Lung (tissue), 12 donors: Measurements from ENCODE around the gene COQ10B. TPM values are rescaled to one million over a fixed set of nuclear protein-coding genes. Genes with fewer than 3 reads are reported as not detected.

Experiments
- ATAC-seq: fragments of 200-7000 bp; cut with Tn5 transposase; one replicate; pipeline ENCODE4 v1.9.1; 2020; ENCODE audit warnings: moderate number of reproducible peaks; ENCODE audit not compliant: insufficient read depth, low FRiP score
- DNase-seq, 3 donors: peaks; one replicate each; pipeline ENCODE4 v3.0.0-alpha.2; 2013 to 2017
- H3K27ac ChIP-seq, 2 donors: one replicate each; pipeline ENCODE4 v1.5.1; 2013; ENCODE audit warnings: mild to moderate bottlenecking in 2 of 2, moderate library complexity in 2 of 2, control low read depth in 1 of 2, inconsistent platforms in 1 of 2, low read depth in 1 of 2, low read length in 1 of 2
- H3K27me3 ChIP-seq, 3 donors: one replicate each; pipeline ENCODE4 v1.5.1; 2013; ENCODE audit warnings: low read length in 2 of 3; ENCODE audit not compliant: control insufficient read depth in 3 of 3, insufficient read depth in 3 of 3
- H3K36me3 ChIP-seq, 4 donors: one replicate each; pipeline ENCODE4 v1.5.1; 2013; ENCODE audit warnings: low read length in 4 of 4, mild to moderate bottlenecking in 1 of 4, moderate library complexity in 1 of 4; ENCODE audit not compliant: control insufficient read depth in 4 of 4, insufficient read depth in 4 of 4
- H3K4me1 ChIP-seq, 5 donors: one replicate each; pipeline ENCODE4 v1.5.1; 2013; ENCODE audit warnings: low read length in 5 of 5, mild to moderate bottlenecking in 2 of 5, moderate library complexity in 1 of 5; ENCODE audit not compliant: control insufficient read depth in 5 of 5, insufficient read depth in 5 of 5
- H3K4me3 ChIP-seq: one replicate; pipeline ENCODE4 v1.5.1; 2013; ENCODE audit warnings: mild to moderate bottlenecking, control low read depth, moderate library complexity
- H3K9ac ChIP-seq, 2 donors: one replicate each; pipeline ENCODE4 v1.5.1; 2013; ENCODE audit warnings: low read length in 2 of 2, control low read depth in 1 of 2; ENCODE audit not compliant: insufficient read depth in 1 of 2
- H3K9me3 ChIP-seq, 4 donors: one replicate each; pipeline ENCODE4 v1.5.1; 2013; ENCODE audit warnings: low read length in 3 of 4, mild to moderate bottlenecking in 1 of 4, moderate library complexity in 1 of 4; ENCODE audit not compliant: control insufficient read depth in 4 of 4, insufficient read depth in 3 of 4
- WGBS, 2 donors: extraction: QIAGEN DNeasy Blood & Tissue Kit; methylation state at CpG; one replicate each; pipeline ENCODE4 v1.1.7; 2013; 5-methylcytosine and 5-hydroxymethylcytosine counted together
- polyA plus RNA-seq, 2 donors: library from polyadenylated mRNA; stranded (reverse); fragments of 200-250 nt; gene quantifications; one replicate each; pipeline ENCODE4 v1.2.1, GENCODE V29; 2013
- total RNA-seq, 2 donors: library from RNA; depleted of rRNA in 1 of 2; stranded (reverse); fragments of >200 nt in 1 of 2; gene quantifications; one replicate each; pipeline ENCODE4 v1.2.1, GENCODE V29; 2014 to 2021
- TF ChIP-seq, protein P1 (sequence below): IDR thresholded peaks from 2 replicates; pipeline ENCODE4 v1.5.1; 2012; ENCODE audit warnings: mild to moderate bottlenecking; ENCODE audit errors: control extremely low read depth, extremely low read depth
- donor health status: control.
- donor health status: control.
- donor health status: Bipolar disorder and iron deficiency.
- donor health status: healthy.
- donor health status: DM: yes; HTN: yes; CAD: no.

Gene COQ10B
- total and polyA plus RNA-seq, 4 donors: 13.3 to 26.8 (median 20.9) TPM

DNA sequence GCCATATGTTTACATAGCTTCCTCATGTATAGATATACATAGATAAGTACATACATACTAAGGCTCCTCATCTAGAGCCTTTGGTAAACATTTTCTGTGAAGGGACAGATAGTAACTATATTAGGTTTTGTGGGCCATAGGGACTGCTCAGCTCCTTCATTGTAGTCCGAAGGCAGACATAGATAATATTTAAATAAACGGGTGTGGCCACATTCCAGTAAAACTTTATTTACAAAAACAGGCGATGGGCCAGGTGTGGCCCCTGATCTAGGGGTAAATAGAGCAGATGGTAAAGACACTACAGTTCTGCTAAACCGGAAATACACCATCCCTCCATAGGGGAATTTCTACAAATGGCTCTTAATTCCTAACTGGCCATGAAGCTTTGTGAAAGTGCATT, 7.3 kb downstream of the COQ10B start:
- no peak overlapping the region for H3K27ac ChIP-seq
- H3K9ac ChIP-seq: no peak overlapping the region
- peaks cover 4 to 18% (median 13%) of the 10 kb centered on the region in 4 donors for H3K36me3 ChIP-seq
- 81 to 86% methylated on average over 4 of the region's 4 CpGs for WGBS, 2 donors
- ATAC-seq (no peak), DNase-seq (no peak)
- no peak overlapping the region for H3K4me3 ChIP-seq
- TF ChIP-seq, protein P1, sequence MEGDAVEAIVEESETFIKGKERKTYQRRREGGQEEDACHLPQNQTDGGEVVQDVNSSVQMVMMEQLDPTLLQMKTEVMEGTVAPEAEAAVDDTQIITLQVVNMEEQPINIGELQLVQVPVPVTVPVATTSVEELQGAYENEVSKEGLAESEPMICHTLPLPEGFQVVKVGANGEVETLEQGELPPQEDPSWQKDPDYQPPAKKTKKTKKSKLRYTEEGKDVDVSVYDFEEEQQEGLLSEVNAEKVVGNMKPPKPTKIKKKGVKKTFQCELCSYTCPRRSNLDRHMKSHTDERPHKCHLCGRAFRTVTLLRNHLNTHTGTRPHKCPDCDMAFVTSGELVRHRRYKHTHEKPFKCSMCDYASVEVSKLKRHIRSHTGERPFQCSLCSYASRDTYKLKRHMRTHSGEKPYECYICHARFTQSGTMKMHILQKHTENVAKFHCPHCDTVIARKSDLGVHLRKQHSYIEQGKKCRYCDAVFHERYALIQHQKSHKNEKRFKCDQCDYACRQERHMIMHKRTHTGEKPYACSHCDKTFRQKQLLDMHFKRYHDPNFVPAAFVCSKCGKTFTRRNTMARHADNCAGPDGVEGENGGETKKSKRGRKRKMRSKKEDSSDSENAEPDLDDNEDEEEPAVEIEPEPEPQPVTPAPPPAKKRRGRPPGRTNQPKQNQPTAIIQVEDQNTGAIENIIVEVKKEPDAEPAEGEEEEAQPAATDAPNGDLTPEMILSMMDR: no peak
- peaks cover 0 to 7% (median 3%) of the 10 kb centered on the region in 5 donors for H3K4me1 ChIP-seq
- no peaks in the 10 kb centered on the region for H3K27me3 ChIP-seq
- no peaks in the 10 kb centered on the region for H3K9me3 ChIP-seq

DNA sequence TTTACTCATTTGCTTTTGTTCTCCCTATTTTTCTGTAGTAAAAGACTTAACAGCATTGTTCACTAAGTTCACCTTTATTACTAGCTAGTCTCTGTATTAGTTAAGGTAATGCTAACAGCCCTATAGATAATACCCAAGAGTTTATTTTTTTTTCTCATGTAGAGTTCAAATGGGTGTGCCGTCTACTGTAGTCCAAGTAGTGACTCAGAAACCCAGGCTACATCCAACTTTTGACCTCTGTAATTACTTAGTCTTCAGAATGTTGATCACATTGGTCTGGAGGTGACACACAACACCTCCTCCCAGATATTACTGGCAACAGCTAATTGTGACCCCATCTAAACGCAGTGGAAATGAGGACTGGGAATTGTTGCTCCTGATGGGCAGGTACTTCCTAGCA, 7.7 kb downstream of the COQ10B start:
- H3K9ac ChIP-seq: no peak overlapping the region
- DNase-seq: no peak
- no peak overlapping the region for H3K27ac ChIP-seq
- no peak for ATAC-seq
- WGBS, 2 donors: 90 to 96% methylated on average over 2 of the region's 2 CpGs
- H3K4me3 ChIP-seq: no peak overlapping the region
- H3K36me3 ChIP-seq: peaks cover 5 to 19% (median 13%) of the 10 kb centered on the region in 4 donors
- no peaks in the 10 kb centered on the region for H3K9me3 ChIP-seq
- TF ChIP-seq, protein P1: no peak
- H3K27me3 ChIP-seq: no peaks in the 10 kb centered on the region
- peaks cover 0 to 7% (median 3%) of the 10 kb centered on the region in 5 donors for H3K4me1 ChIP-seq

GRCh38 chr2:197464175-197464574, 10.8 kb downstream of the COQ10B start:
- Histone ChIP-seq H3K27ac (no peak overlapping the region), H3K4me1 (peaks cover 0 to 7% (median under 1%) of the 10 kb centered on the region in 5 donors), H3K9ac (no peak overlapping the region), H3K27me3 (no peaks in the 10 kb centered on the region), H3K9me3 (no peaks in the 10 kb centered on the region), H3K36me3 (peaks cover 10 to 27% (median 19%) of the 10 kb centered on the region in 4 donors), H3K4me3 (no peak overlapping the region)
- ATAC-seq (no peak), DNase-seq (peak in 2 of 3 donors; percentile 53 to 61)
- WGBS, 2 donors: 76 to 78% methylated on average over 1 of the region's 1 CpG
- TF ChIP-seq, protein P1: no peak

DNA sequence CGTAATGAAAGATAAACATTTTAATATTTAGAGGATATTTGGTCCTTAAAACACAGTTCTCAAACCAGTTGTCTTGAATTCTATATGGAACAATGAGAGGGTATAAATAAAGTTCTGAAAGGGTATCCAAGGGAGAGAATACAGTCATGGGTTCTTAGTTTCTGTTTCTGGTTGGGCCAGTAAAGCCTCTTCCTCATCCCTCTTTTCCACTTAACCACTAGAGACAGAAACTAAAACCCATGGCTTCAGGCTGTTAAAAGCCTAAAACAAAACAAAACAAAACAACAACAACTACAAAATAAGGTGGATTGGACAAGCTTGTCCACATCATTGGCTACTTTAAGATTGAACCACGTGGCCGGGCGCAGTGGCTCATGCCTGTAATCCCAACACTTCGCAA, 18.8 kb downstream of the COQ10B start:
- H3K36me3 ChIP-seq: peaks cover 12 to 49% (median 25%) of the 10 kb centered on the region in 4 donors
- 94 to 98% methylated on average over 5 of the region's 5 CpGs for WGBS, 2 donors
- no peaks in the 10 kb centered on the region for H3K27me3 ChIP-seq
- no peak overlapping the region for H3K9ac ChIP-seq
- DNase-seq (no peak), ATAC-seq (no peak)
- H3K4me1 ChIP-seq: no peaks in the 10 kb centered on the region
- H3K4me3 ChIP-seq: no peak overlapping the region
- TF ChIP-seq, protein P1: no peak
- H3K9me3 ChIP-seq: no peaks in the 10 kb centered on the region
- no peak overlapping the region for H3K27ac ChIP-seq
